RCC 7860 (cell line): ENCODE results near the gene SLC10A7.

Experiments
- DNase-seq: peaks from one replicate; pipeline ENCODE4 v3.0.0-alpha.2; 2015; ENCODE audit warnings: low spot score
- FAIRE-seq: peaks from 2 replicates; lab custom pipeline; 2012; peaks lifted over from hg19 to GRCh38; lab: Jason Lieb, UNC

SLC10A7 gene

GRCh38 chr4:146235654-146236177, 286.0 kb downstream of the SLC10A7 start:
- DNase-seq (no peak), FAIRE-seq (no peak)

DNA sequence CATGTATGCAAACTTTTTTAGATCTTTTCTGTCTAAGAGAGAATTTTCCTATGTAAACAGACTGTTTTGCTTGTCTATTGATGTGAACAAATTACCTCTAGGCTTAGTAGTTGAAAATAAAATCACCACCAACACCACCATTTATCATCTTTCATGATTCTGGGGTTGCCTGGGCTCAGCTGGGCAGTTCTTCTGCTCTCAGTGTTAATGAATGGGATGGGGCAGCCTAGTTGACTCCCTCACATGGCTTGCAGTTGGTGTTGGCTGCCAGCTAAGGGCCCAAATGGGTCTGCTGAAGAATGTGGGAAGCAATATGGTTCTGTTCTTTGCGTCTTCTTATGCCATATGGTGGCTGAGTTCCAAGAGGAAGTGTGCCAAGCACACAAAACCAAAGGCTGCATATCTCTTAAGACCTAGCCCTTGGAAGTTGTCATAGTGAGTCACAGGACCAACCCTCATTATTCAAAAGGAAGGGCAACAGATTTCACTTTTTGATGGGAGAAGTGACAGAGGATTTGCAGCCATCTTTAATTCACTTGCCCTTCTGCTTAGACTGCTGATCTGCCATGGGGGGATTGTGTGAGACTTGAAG, 289.5 kb downstream of the SLC10A7 start:
- no peak for DNase-seq
- FAIRE-seq, result no peak

- no peak for FAIRE-seq
- no peak for DNase-seq
These were observed 292.3 kb downstream of the SLC10A7 start for GRCh38 chr4:146229406-146229805.

GRCh38 chr4:146224326-146224966, 297.3 kb downstream of the SLC10A7 start:
- DNase-seq (no peak), FAIRE-seq (no peak)

- peak; percentile 73 for DNase-seq
- no peak for FAIRE-seq
These were observed 299.4 kb downstream of the SLC10A7 start for GRCh38 chr4:146222313-146222712.

GRCh38 chr4:146214238-146214637, 307.5 kb downstream of the SLC10A7 start, which contains the start of gene REELD1:
Gene REELD1 (plus strand): TSS chr4:146214538. CDS start chr4:146216953, 2,415 bp downstream.
- no peak for FAIRE-seq
- no peak for DNase-seq

DNA sequence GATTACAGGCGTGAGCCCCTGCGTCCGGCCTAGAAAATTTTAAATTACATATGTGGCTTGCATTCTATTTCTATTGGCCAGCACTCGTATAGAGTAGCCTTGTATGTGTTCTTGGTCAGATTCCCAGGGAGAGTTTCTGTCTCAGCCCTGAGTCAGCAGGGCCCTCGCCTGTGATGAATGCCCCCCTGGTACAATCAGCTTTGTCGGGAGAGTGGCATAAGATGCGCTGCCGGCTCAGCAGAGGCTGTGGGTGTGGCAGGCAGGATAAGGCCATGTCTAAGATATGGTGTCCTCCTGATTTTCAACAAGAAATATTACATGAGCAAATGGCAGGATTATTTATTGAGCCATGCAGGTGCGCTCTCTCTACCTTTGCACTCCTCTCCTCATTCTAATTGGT, 309.0 kb downstream of the SLC10A7 start:
- DNase-seq, result no peak
- no peak for FAIRE-seq

DNA sequence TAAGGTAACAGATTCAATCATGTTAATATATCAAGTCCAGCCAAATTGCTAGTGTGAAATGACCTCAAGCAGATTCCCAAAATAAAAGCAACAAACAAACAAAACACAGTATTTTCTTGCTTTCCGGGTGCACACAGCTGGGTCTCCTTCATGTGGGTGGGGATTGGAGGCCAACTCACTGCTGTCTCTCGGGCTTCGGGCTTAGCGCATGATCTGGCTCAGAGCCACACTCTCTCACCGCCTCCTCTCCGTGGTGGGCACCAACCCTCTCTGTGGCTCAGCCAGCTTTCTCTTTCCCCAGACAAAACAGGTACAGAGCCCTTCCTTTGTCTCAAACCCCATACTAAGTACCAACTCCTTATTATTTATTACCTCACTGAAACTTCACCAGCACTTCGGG, 310.3 kb downstream of the SLC10A7 start:
- FAIRE-seq, result no peak

DNA sequence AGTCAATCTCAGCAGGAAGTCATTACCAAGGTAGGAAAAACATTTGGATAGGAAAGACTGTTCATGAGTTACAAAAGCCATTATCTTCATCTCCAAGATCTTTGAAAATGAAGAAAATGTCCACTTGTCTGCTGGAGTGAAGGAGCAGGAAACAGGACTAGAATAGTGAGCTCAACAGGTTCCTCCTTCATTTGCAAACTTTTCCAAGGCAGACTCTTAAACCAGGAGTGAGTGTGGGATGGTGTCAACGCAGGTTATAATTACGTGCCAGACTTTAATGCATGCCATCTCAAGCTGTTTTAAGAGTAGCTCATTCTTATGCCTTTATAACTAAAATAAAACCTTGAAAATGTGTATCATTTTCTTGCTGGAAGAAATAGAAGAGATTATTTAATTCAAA, 310.9 kb downstream of the SLC10A7 start:
- no peak for DNase-seq
- no peak for FAIRE-seq

More for the DNA sequence above, 310.3 kb downstream of the SLC10A7 start:
- no peak for DNase-seq

DNA sequence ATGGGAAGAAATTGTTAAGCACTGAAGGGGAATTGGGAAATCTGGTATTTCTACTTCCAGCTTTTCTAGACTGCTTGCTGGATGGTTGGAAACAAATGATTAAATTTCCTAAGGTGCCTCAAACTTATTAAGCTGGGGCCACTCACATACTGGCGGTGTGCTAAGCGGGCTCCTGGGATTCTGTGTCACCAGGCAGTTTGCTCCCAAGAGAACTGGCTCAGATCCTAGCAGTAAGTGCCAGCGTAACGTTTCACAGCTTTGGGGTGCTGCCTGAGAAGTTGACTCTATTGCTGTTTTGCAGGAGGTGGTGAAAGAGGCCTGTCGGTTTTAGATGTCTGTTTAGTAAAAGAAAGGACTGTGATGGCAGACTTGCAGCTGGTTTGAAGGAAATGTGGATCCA, 314.3 kb downstream of the SLC10A7 start:
- FAIRE-seq (no peak), DNase-seq (no peak)
